H1 (cell line): ENCODE data around the gene YLPM1. TPM values are rescaled to one million over a fixed set of nuclear protein-coding genes. Genes with fewer than 3 reads are reported as not detected.

Experiments used
- ASH2L ChIP-seq: fragments of 200-600, 300-600 bp; sonication (generic); IDR thresholded peaks from one replicate; pipeline ENCODE4 v1.7.1; 2017; ENCODE audit warnings: low read length
- CBX8 ChIP-seq: fragments of 300-800, 300-1000 bp; sonication (generic); IDR thresholded peaks from 2 replicates; pipeline ENCODE4 v1.7.1; 2016; ENCODE audit warnings: low read depth, low read length, borderline replicate concordance
- HDAC6 ChIP-seq: IDR thresholded peaks from one replicate; pipeline ENCODE4 v1.7.1; 2012; ENCODE audit warnings: low read depth, mild to moderate bottlenecking, inconsistent platforms, low read length, moderate library complexity
- MAFK ChIP-seq: IDR thresholded peaks from 2 replicates; pipeline ENCODE4 v1.6.1; 2012; ENCODE audit warnings: low read depth, mild to moderate bottlenecking, improper control_type of control experiment, low read length
- NANOG ChIP-seq: IDR thresholded peaks from 2 replicates; pipeline ENCODE4 v1.6.1; 2011; ENCODE audit warnings: low read length, low read depth, mild to moderate bottlenecking, inconsistent platforms; ENCODE audit not compliant: insufficient read depth, poor library complexity, severe bottlenecking
- PHF8 ChIP-seq: fragments of 200-600 bp; sonication (generic); conservative IDR thresholded peaks from 2 replicates; pipeline ENCODE4 v1.7.1; 2012; ENCODE audit warnings: low read depth, mild to moderate bottlenecking, inconsistent platforms, low read length, moderate library complexity
- ZNF274 ChIP-seq: IDR thresholded peaks from 2 replicates; pipeline ENCODE4 v1.7.0; 2012; ENCODE audit warnings: low read length, borderline replicate concordance; ENCODE audit errors: extremely low read depth
- polyA plus RNA-seq, 7 experiments: library from polyadenylated mRNA; depleted of rRNA in 3 of 7; stranded (reverse) in 5 of 7; unstranded in 2 of 7; fragments of >200 nt in 5 of 7; fragments of 200-250 nt in 2 of 7; gene quantifications; 1 replicate in 5 of 7; 2 replicates in 1 of 7; 4 replicates in 1 of 7; pipeline versions ENCODE4 v1.2.1 to v1.2.3, GENCODE V29; 2011 to 2013; ENCODE audit warnings: missing spikeins in 2 of 7, mixed read lengths in 2 of 7
- total RNA-seq: library from RNA; stranded (reverse); fragmentation: NEBNext Ultra II Directional; extraction: Animal tissue kit (Norgen Biotek cat#: 25700); gene quantifications from 2 replicates; pipeline ENCODE4 v1.2.1, GENCODE V29; 2021
- TF ChIP-seq, protein P1 (sequence below): fragments of 300-600 bp; sonication (generic); IDR thresholded peaks from 2 replicates; pipeline ENCODE4 v1.7.1; 2012; ENCODE audit warnings: low read length, moderate library complexity, mild to moderate bottlenecking, inconsistent platforms; ENCODE audit not compliant: insufficient replicate concordance
- TF ChIP-seq, protein P2 (sequence below): IDR thresholded peaks from 2 replicates; pipeline ENCODE4 v1.6.1; 2011; ENCODE audit warnings: low read depth, mild to moderate bottlenecking, low read length; ENCODE audit not compliant: insufficient read depth

The YLPM1 gene
- total and polyA plus RNA-seq, 2 of the 8 experiments (the other 6 are each of a cell fraction or from before 2014, with no cell fraction given): 13.5 to 71.7 TPM

DNA sequence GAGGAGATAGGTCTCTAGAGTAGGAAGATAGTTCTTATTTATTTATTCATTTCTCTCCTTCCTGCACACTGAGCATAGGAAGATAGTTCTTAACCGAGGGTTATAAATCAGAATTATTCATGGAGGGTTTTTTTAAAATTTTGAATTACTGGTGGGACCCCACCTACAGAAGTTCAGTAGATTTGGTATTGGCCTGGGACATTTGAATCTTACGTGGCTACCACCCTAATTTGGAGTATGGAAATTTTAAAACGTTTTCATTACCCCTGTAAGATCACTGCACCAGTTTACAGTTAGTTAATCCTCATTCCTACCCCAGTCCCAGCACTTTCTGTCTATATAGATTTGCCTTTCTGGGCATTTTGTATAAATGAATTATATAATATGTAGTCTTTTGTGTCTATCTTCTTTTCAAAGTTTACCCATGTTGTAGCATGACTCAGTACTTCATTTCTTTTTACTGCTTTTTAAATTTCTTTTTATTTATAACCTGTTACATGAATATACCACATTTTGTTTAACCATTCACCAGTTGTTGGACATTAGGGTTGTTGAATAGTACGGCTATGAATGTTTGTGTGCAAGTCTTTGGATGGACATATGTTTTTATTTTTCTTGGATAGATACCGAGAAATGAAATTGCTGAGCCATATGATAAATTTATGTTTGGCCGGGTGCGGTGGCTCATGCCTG is 44.9 kb downstream of the YLPM1 start (continued):
- TF ChIP-seq, protein P1, sequence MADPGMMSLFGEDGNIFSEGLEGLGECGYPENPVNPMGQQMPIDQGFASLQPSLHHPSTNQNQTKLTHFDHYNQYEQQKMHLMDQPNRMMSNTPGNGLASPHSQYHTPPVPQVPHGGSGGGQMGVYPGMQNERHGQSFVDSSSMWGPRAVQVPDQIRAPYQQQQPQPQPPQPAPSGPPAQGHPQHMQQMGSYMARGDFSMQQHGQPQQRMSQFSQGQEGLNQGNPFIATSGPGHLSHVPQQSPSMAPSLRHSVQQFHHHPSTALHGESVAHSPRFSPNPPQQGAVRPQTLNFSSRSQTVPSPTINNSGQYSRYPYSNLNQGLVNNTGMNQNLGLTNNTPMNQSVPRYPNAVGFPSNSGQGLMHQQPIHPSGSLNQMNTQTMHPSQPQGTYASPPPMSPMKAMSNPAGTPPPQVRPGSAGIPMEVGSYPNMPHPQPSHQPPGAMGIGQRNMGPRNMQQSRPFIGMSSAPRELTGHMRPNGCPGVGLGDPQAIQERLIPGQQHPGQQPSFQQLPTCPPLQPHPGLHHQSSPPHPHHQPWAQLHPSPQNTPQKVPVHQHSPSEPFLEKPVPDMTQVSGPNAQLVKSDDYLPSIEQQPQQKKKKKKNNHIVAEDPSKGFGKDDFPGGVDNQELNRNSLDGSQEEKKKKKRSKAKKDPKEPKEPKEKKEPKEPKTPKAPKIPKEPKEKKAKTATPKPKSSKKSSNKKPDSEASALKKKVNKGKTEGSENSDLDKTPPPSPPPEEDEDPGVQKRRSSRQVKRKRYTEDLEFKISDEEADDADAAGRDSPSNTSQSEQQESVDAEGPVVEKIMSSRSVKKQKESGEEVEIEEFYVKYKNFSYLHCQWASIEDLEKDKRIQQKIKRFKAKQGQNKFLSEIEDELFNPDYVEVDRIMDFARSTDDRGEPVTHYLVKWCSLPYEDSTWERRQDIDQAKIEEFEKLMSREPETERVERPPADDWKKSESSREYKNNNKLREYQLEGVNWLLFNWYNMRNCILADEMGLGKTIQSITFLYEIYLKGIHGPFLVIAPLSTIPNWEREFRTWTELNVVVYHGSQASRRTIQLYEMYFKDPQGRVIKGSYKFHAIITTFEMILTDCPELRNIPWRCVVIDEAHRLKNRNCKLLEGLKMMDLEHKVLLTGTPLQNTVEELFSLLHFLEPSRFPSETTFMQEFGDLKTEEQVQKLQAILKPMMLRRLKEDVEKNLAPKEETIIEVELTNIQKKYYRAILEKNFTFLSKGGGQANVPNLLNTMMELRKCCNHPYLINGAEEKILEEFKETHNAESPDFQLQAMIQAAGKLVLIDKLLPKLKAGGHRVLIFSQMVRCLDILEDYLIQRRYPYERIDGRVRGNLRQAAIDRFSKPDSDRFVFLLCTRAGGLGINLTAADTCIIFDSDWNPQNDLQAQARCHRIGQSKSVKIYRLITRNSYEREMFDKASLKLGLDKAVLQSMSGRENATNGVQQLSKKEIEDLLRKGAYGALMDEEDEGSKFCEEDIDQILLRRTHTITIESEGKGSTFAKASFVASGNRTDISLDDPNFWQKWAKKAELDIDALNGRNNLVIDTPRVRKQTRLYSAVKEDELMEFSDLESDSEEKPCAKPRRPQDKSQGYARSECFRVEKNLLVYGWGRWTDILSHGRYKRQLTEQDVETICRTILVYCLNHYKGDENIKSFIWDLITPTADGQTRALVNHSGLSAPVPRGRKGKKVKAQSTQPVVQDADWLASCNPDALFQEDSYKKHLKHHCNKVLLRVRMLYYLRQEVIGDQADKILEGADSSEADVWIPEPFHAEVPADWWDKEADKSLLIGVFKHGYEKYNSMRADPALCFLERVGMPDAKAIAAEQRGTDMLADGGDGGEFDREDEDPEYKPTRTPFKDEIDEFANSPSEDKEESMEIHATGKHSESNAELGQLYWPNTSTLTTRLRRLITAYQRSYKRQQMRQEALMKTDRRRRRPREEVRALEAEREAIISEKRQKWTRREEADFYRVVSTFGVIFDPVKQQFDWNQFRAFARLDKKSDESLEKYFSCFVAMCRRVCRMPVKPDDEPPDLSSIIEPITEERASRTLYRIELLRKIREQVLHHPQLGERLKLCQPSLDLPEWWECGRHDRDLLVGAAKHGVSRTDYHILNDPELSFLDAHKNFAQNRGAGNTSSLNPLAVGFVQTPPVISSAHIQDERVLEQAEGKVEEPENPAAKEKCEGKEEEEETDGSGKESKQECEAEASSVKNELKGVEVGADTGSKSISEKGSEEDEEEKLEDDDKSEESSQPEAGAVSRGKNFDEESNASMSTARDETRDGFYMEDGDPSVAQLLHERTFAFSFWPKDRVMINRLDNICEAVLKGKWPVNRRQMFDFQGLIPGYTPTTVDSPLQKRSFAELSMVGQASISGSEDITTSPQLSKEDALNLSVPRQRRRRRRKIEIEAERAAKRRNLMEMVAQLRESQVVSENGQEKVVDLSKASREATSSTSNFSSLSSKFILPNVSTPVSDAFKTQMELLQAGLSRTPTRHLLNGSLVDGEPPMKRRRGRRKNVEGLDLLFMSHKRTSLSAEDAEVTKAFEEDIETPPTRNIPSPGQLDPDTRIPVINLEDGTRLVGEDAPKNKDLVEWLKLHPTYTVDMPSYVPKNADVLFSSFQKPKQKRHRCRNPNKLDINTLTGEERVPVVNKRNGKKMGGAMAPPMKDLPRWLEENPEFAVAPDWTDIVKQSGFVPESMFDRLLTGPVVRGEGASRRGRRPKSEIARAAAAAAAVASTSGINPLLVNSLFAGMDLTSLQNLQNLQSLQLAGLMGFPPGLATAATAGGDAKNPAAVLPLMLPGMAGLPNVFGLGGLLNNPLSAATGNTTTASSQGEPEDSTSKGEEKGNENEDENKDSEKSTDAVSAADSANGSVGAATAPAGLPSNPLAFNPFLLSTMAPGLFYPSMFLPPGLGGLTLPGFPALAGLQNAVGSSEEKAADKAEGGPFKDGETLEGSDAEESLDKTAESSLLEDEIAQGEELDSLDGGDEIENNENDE: no peak
- no peak for TF ChIP-seq NANOG
- TF ChIP-seq ASH2L: no peak
- TF ChIP-seq PHF8: no peak
- no peak for TF ChIP-seq ZNF274
- no peak for TF ChIP-seq HDAC6
- no peak for TF ChIP-seq MAFK
- no peak for TF ChIP-seq CBX8
- TF ChIP-seq, protein P2, sequence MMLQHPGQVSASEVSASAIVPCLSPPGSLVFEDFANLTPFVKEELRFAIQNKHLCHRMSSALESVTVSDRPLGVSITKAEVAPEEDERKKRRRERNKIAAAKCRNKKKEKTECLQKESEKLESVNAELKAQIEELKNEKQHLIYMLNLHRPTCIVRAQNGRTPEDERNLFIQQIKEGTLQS: no peak
